AG04450 (cell line): Measurements from ENCODE around the gene ZNF263. TPM values are rescaled to one million over a fixed set of nuclear protein-coding genes. Genes with fewer than 3 reads are reported as not detected.

Source experiments
- CTCF ChIA-PET: fragments of 300-600, 350-600 bp; formaldehyde crosslinking; extraction: SDS; loops from one replicate; lab custom pipeline; 2022; ENCODE audit warnings: antibody characterized with exemption, inconsistent platforms; lab: Charles Lee
- POLR2A ChIA-PET: fragments of 350-600 bp; formaldehyde crosslinking; extraction: SDS; loops from one replicate; lab custom pipeline; 2021; ENCODE audit warnings: antibody characterized with exemption, inconsistent platforms; lab: Yijun Ruan, JAX
- DNase-seq: peaks from one replicate; pipeline ENCODE4 v3.0.0-alpha.2; 2011; ENCODE audit warnings: low read depth, low spot score
- H3K27ac ChIP-seq: one replicate; pipeline ENCODE4 v1.5.1; 2012; ENCODE audit warnings: low read depth, low read length, control low read depth
- H3K27me3 ChIP-seq: one replicate; pipeline ENCODE4 v1.6.0; 2012; ENCODE audit warnings: low read length; ENCODE audit not compliant: control insufficient read depth, insufficient read depth
- H3K4me3 ChIP-seq: 2 replicates; pipeline ENCODE4 v1.5.1; 2011; ENCODE audit warnings: mild to moderate bottlenecking, low read depth, low read length, control low read depth
- H3K9me3 ChIP-seq: 2 replicates; pipeline ENCODE4 v1.5.1; 2012; ENCODE audit warnings: low read length; ENCODE audit not compliant: control insufficient read depth, insufficient read depth
- polyA plus RNA-seq: library from polyadenylated mRNA; depleted of rRNA; stranded (reverse); fragments of >200 nt; gene quantifications from 2 replicates; pipeline ENCODE4 v1.2.3, GENCODE V29; 2011
- TF ChIP-seq, protein P1 (sequence below): IDR thresholded peaks from 2 replicates; pipeline ENCODE4 v1.5.1; 2011; ENCODE audit warnings: low read depth, low read length, control low read depth, inconsistent platforms

ZNF263 gene
- polyA plus RNA-seq, 1 experiment = 13.2 TPM

DNA sequence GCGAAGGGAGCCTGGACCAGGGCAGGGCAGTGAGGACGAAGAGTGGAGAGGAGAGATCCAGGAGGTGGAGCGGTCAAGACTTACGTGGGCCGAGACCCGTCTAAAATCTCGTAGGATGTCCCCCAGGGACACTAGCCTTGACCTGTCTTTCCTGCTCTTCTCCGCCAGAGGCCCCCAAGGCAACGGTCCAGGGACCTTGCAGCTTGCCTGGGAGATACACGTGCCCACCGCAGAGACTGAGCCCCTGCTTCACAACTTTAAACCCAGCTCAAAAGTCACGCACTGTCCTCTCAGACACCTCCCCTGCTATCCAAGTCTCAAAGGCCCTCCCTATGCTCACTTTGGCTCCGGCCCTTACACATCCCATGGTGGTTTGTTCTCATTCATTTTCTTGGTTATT lies 12.5 kb downstream of the ZNF263 start:
- ChIA-PET CTCF (no interaction called here), POLR2A (no interaction called here)
- Histone ChIP-seq H3K4me3 (no peak overlapping the region), H3K9me3 (peaks cover 66% of the 10 kb centered on the region), H3K27me3 (no peaks in the 10 kb centered on the region), H3K27ac (no peak overlapping the region)
- no peak for DNase-seq
- TF ChIP-seq, protein P1, sequence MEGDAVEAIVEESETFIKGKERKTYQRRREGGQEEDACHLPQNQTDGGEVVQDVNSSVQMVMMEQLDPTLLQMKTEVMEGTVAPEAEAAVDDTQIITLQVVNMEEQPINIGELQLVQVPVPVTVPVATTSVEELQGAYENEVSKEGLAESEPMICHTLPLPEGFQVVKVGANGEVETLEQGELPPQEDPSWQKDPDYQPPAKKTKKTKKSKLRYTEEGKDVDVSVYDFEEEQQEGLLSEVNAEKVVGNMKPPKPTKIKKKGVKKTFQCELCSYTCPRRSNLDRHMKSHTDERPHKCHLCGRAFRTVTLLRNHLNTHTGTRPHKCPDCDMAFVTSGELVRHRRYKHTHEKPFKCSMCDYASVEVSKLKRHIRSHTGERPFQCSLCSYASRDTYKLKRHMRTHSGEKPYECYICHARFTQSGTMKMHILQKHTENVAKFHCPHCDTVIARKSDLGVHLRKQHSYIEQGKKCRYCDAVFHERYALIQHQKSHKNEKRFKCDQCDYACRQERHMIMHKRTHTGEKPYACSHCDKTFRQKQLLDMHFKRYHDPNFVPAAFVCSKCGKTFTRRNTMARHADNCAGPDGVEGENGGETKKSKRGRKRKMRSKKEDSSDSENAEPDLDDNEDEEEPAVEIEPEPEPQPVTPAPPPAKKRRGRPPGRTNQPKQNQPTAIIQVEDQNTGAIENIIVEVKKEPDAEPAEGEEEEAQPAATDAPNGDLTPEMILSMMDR = no peak

- TF ChIP-seq, protein P1 = no peak
- Histone ChIP-seq H3K9me3 (peaks cover 64% of the 10 kb centered on the region), H3K4me3 (peak overlapping the region; percentile 87), H3K27ac (no peak overlapping the region), H3K27me3 (no peaks in the 10 kb centered on the region)
- no peak for DNase-seq
- ChIA-PET CTCF (no interaction called here), POLR2A (interaction anchor here (0.7 to 2.3 kb wide), 2 partner anchors 21 to 529 kb away, joined by 3 to 18 read pairs; partner anchors contain the start of gene ZNF263)
These were observed 21.1 kb downstream of the ZNF263 start for GRCh38 chr16:3304370-3304769.

DNA sequence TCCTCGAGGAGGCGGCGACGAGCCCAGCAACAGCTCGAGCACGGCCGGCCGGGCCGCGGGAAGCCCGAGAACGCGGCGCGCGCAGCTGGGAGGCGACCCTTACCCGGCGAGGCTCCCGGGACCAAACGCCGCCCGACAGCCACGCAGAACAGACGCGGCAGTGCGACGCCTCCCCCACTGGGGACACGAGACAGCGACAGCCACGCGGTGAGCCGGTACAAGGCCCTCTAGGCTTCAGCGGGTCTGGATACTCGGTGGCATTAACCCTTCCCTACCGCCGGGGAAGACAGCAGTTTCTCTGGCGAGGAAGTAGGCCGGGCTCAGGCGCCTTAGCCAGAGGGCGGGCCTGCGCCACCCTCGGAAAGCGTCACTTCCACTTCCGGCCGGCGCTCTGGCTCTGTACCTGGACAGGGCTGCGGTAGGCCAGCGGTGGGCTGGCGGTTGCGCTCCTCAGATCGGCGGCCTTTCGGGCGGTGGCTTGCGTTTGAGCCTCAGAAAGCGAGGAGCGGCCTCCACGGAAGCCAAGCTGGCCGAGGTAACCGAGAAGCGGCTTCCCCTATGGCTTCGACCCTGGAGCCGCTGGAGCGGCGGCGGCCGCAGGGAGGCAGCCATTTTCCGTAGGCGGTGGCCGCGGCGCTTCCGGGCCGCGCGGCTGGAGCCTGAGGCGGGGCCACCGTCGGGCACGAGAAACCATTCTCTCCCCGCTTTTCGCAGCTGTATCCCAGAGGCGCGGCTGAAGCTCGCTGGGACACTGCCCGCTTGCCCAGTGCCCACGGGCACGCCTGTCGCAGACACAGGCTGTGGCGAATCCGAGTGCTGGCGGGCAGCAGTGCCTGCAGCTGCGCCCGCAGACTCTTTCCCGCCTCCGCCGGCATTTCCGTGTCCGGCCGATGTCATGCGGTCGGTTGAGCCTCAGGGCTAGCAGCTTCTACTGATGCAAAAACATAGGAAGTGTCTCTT lies 22.1 kb downstream of the ZNF263 start, which contains the start of the genes TIGD7 and ZNF75A:
TIGD7 (minus strand) TSS at position 322 of the 960 bp plus-strand sequence. CDS start 4,816 bp downstream, outside the sequence.
ZNF75A (plus strand) TSS at position 389 of the 960 bp plus-strand sequence. CDS start 2,932 bp downstream, outside the sequence.
- Histone ChIP-seq H3K27me3 (no peaks in the 10 kb centered on the region), H3K9me3 (peaks cover 72% of the 10 kb centered on the region), H3K27ac (peak within 1 kb of the TSS; percentile 96), H3K4me3 (peak within 1 kb of the TSS; percentile 87)
- TF ChIP-seq, protein P1 = 0 out of 2 replicates have a peak, but pooled peaks have one; percentile 8
- ChIA-PET POLR2A (interaction anchor here (0.7 to 2.3 kb wide), 2 partner anchors 22 to 528 kb away, joined by 3 to 18 read pairs; partner anchors contain the start of gene ZNF263), CTCF (no interaction called here)
- peak; percentile 66 for DNase-seq

DNA sequence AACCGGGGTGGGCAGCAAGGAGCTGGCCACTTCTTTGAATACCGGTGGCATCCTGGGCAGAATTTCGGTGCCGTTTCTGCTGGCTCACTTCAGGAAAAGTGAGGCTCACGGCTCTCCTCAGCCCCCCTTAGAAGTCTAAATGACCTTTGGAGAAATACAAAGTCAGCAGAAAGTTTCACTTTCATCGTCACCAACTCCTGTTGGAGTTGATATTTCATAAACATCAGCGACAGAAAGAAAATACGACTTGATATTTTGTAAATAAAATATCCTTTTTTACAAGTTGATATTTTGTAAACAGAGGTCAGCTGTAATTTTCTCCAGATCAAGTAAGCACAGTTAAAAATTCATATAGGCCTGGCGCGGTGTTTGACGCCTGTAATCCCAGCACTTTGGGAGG lies 22.8 kb downstream of the ZNF263 start:
- peaks cover 73% of the 10 kb centered on the region for H3K9me3 ChIP-seq
- H3K27ac ChIP-seq = peak overlapping the region; percentile 96
- TF ChIP-seq, protein P1 = no peak
- no peak for DNase-seq
- no peaks in the 10 kb centered on the region for H3K27me3 ChIP-seq
- ChIA-PET POLR2A (interaction anchor here (2.3 kb wide), 1 partner anchor 23 kb away, joined by 18 read pairs; the partner anchor contains the start of gene ZNF263), CTCF (no interaction called here)
- peak overlapping the region; percentile 87 for H3K4me3 ChIP-seq
